NCI-H2171 (cell line): Measurements from ENCODE around the gene ACTL7A.

Experiments used
- DNase-seq: peaks from one replicate; lab custom pipeline; 2025; lab: John Stamatoyannopoulos, UW

The ACTL7A gene

GRCh38 chr9:108850293-108850897, 11.7 kb upstream of the ACTL7A start:
- no peak for DNase-seq

GRCh38 chr9:108851138-108851537, 10.9 kb upstream of the ACTL7A start:
- no peak for DNase-seq

GRCh38 chr9:108852079-108852478, 10.0 kb upstream of the ACTL7A start:
- no peak for DNase-seq

- no peak for DNase-seq
Observed at GRCh38 chr9:108854094-108854493, 8.0 kb upstream of the ACTL7A start.

- peak; percentile 24 for DNase-seq
Observed at GRCh38 chr9:108854641-108855528, 7.2 kb upstream of the ACTL7A start.

GRCh38 chr9:108855529-108855886, 6.6 kb upstream of the ACTL7A start:
- no peak for DNase-seq

GRCh38 chr9:108855888-108856287, 6.2 kb upstream of the ACTL7A start, which contains the start of gene ACTL7B:
Gene ACTL7B, minus strand, starts transcription at chr9:108855986. Its CDS starts 56 bp downstream, at chr9:108855930.
- peak; percentile 18 for DNase-seq

- no peak for DNase-seq
Observed at GRCh38 chr9:108857572-108857971, 4.5 kb upstream of the ACTL7A start.

GRCh38 chr9:108859459-108860114, 2.5 kb upstream of the ACTL7A start:
- peak; percentile 57 for DNase-seq

GRCh38 chr9:108860354-108860753, 1.7 kb upstream of the ACTL7A start:
- DNase-seq = peak; percentile 43

GRCh38 chr9:108860764-108861163, 1.3 kb upstream of the ACTL7A start:
- no peak for DNase-seq

- DNase-seq = no peak
Observed at GRCh38 chr9:108861464-108861863, 602 bp upstream of the ACTL7A start.

- DNase-seq = no peak
Observed at GRCh38 chr9:108863891-108864290, 1.8 kb downstream of the ACTL7A start.

- no peak for DNase-seq
Observed at GRCh38 chr9:108864446-108864845, 2.4 kb downstream of the ACTL7A start.

GRCh38 chr9:108865037-108865436, 3.0 kb downstream of the ACTL7A start:
- no peak for DNase-seq

- no peak for DNase-seq
Observed at GRCh38 chr9:108866001-108866420, 3.9 kb downstream of the ACTL7A start.

GRCh38 chr9:108867116-108867515, 5.0 kb downstream of the ACTL7A start:
- no peak for DNase-seq

GRCh38 chr9:108867829-108868228, 5.8 kb downstream of the ACTL7A start:
- no peak for DNase-seq

- DNase-seq = no peak
Observed at GRCh38 chr9:108869092-108869725, 7.1 kb downstream of the ACTL7A start.

GRCh38 chr9:108874058-108874788, 12.2 kb downstream of the ACTL7A start:
- no peak for DNase-seq

GRCh38 chr9:108876425-108876824, 14.4 kb downstream of the ACTL7A start:
- DNase-seq = no peak

GRCh38 chr9:108877524-108877923, 15.5 kb downstream of the ACTL7A start:
- DNase-seq = no peak
